HCT116 (cell line): ENCODE results near the gene CRX. TPM values are rescaled to one million over a fixed set of nuclear protein-coding genes. Genes with fewer than 3 reads are reported as not detected.

Experiments used
- ATAC-seq: fragments of 200-7000 bp; cut with Tn5 transposase; 2 replicates; pipeline ENCODE4 v1.9.1; 2020; ENCODE audit warnings: mild to moderate bottlenecking, moderate library complexity
- BruUV-seq: library from RNA; stranded (reverse); fragments of 400-500 nt; replicated peaks from 2 replicates; lab custom pipeline; 2021; lab: Mats Ljungman, UMichigan
- CTCF ChIA-PET: fragments of 300-600 bp; sonication (Branson Sonifier 250); formaldehyde crosslinking; loops from one replicate; lab custom pipeline; 2021; ENCODE audit warnings: antibody characterized with exemption; lab: Charles Lee
- POLR2A ChIA-PET: fragments of 300-600, 350-600 bp; sonication (Branson Sonifier 250); formaldehyde crosslinking; loops from one replicate; lab custom pipeline; 2021; ENCODE audit warnings: antibody characterized with exemption; lab: Charles Lee
- RAD21 ChIA-PET, 2 experiments: fragments of 300-600 bp; sonication (Branson Sonifier 250); formaldehyde crosslinking; loops; one replicate each; lab custom pipeline; 2023; ENCODE audit warnings: low total read pairs in 2 of 2; ENCODE audit not compliant: uncharacterized antibody in 2 of 2, unreplicated experiment in 2 of 2, low non-redundant PET in 1 of 2; lab: Charles Lee
- DNase-seq: peaks from one replicate; pipeline ENCODE4 v3.0.0-alpha.2; 2010; ENCODE audit warnings: low read depth, low spot score
- H2AFZ ChIP-seq: fragments of 200-600 bp; shearing (Covaris generic), sonication (generic); 2 replicates; pipeline ENCODE4 v1.6.1; 2017; ENCODE audit warnings: low read depth, mixed run types, mixed read lengths, antibody characterized with exemption, low read length; ENCODE audit not compliant: poor library complexity, severe bottlenecking
- H3K27ac ChIP-seq: 2 replicates; pipeline ENCODE4 v1.5.1; 2012; ENCODE audit warnings: low read depth, low read length
- H3K27me3 ChIP-seq: fragments of 200-600 bp; sonication (generic); 2 replicates; pipeline ENCODE4 v1.6.1; 2016; ENCODE audit warnings: mixed run types, low read length, mixed read lengths; ENCODE audit not compliant: insufficient read depth
- H3K36me3 ChIP-seq, 2 experiments: fragments of 200-500 bp in 1 of 2; fragments of 200-600 bp in 1 of 2; sonication (Bioruptor generic) in 1 of 2; sonication (generic) in 1 of 2; 2 replicates each; pipeline versions ENCODE4 v1.5.1 to v1.6.1; 2014 to 2016; ENCODE audit warnings: low read length in 2 of 2, inconsistent platforms in 1 of 2, mixed read lengths in 1 of 2, mixed run types in 1 of 2; ENCODE audit not compliant: insufficient read depth in 2 of 2, control insufficient read depth in 1 of 2
- H3K4me1 ChIP-seq, 2 experiments: fragments of 200-600 bp in 1 of 2; sonication (generic) in 1 of 2; 2 replicates each; pipeline versions ENCODE4 v1.5.1 to v1.6.1; 2012 to 2017; ENCODE audit warnings: low read length in 2 of 2, inconsistent platforms in 1 of 2, mild to moderate bottlenecking in 1 of 2, mixed read lengths in 1 of 2, mixed run types in 1 of 2, moderate library complexity in 1 of 2; ENCODE audit not compliant: insufficient read depth in 2 of 2, control insufficient read depth in 1 of 2
- H3K4me2 ChIP-seq: fragments of 200-600 bp; sonication (generic); 2 replicates; pipeline ENCODE4 v1.6.1; 2017; ENCODE audit warnings: mixed run types, low read length, mixed read lengths
- H3K4me3 ChIP-seq, 2 experiments: fragments of 200-600 bp in 1 of 2; sonication (generic) in 1 of 2; replicated peaks in 1 of 2; 2 replicates each; pipeline ENCODE4 v1.5.1; 2011 to 2016; ENCODE audit warnings: low read length in 2 of 2, control low read depth in 1 of 2, low read depth in 1 of 2, mild to moderate bottlenecking in 1 of 2, mixed read lengths in 1 of 2, mixed run types in 1 of 2
- H3K79me2 ChIP-seq: fragments of 200-600 bp; sonication (generic); 2 replicates; pipeline ENCODE4 v1.6.1; 2017; ENCODE audit warnings: mild to moderate bottlenecking, mixed run types, low read length, moderate library complexity, mixed read lengths; ENCODE audit not compliant: insufficient read depth
- H3K9ac ChIP-seq: fragments of 200-600 bp; sonication (generic); 2 replicates; pipeline ENCODE4 v1.6.1; 2016; ENCODE audit warnings: low read length, mixed read lengths
- H3K9me2 ChIP-seq: fragments of 200-600 bp; sonication (generic), shearing (Covaris generic); 2 replicates; pipeline ENCODE4 v1.6.1; 2017; ENCODE audit warnings: mixed run types, mild to moderate bottlenecking, moderate library complexity; ENCODE audit not compliant: insufficient read depth
- H3K9me3 ChIP-seq, 2 experiments: fragments of 200-500 bp in 1 of 2; fragments of 200-600 bp in 1 of 2; sonication (Bioruptor generic) in 1 of 2; sonication (generic) in 1 of 2; 2 replicates each; pipeline ENCODE4 v1.6.1; 2014 to 2017; ENCODE audit warnings: low read length in 2 of 2, mixed read lengths in 2 of 2, inconsistent platforms in 1 of 2, low read depth in 1 of 2, mild to moderate bottlenecking in 1 of 2, mixed run types in 1 of 2, moderate library complexity in 1 of 2; ENCODE audit not compliant: control insufficient read depth in 1 of 2, insufficient read depth in 1 of 2
- H4K20me1 ChIP-seq: fragments of 200-600 bp; sonication (generic), shearing (Covaris generic); 2 replicates; pipeline ENCODE4 v1.6.1; 2017; ENCODE audit warnings: mixed run types, mild to moderate bottlenecking, moderate library complexity; ENCODE audit not compliant: insufficient read depth
- CBX3 ChIP-seq: IDR thresholded peaks from 2 replicates; pipeline ENCODE4 v1.6.1; 2012; ENCODE audit warnings: low read depth
- CEBPB ChIP-seq: IDR thresholded peaks from 2 replicates; pipeline ENCODE4 v1.6.1; 2012; ENCODE audit warnings: low read depth
- EGR1 ChIP-seq: IDR thresholded peaks from 2 replicates; pipeline ENCODE4 v1.6.1; 2012; ENCODE audit warnings: low read depth
- ELF1 ChIP-seq: IDR thresholded peaks from 2 replicates; pipeline ENCODE4 v1.6.1; 2012; ENCODE audit warnings: low read depth, borderline replicate concordance
- EZH2phosphoT487 ChIP-seq: fragments of 200-600 bp; IDR thresholded peaks from 2 replicates; pipeline ENCODE4 v1.6.1; 2018; ENCODE audit warnings: antibody characterized with exemption, borderline replicate concordance
- FOSL1 ChIP-seq: IDR thresholded peaks from 2 replicates; pipeline ENCODE4 v1.6.1; 2012; ENCODE audit warnings: low read depth
- JUND ChIP-seq: IDR thresholded peaks from 2 replicates; pipeline ENCODE4 v1.6.1; 2012
- POLR2A ChIP-seq: IDR thresholded peaks from 2 replicates; pipeline ENCODE4 v1.7.0; 2011; ENCODE audit warnings: borderline replicate concordance; ENCODE audit not compliant: insufficient read depth, insufficient read length; ENCODE audit errors: extremely low read depth
- POLR2AphosphoS5 ChIP-seq: IDR thresholded peaks from 2 replicates; pipeline ENCODE4 v1.6.1; 2011; ENCODE audit warnings: mild to moderate bottlenecking, low read depth, low read length, moderate library complexity
- RAD21 ChIP-seq: IDR thresholded peaks from 2 replicates; pipeline ENCODE4 v1.6.1; 2012; ENCODE audit warnings: low read depth, mild to moderate bottlenecking
- SP1 ChIP-seq: IDR thresholded peaks from 2 replicates; pipeline ENCODE4 v1.6.1; 2012; ENCODE audit warnings: low read depth
- TCF7L2 ChIP-seq: IDR thresholded peaks from 2 replicates; pipeline ENCODE4 v1.7.0; 2011; ENCODE audit warnings: borderline replicate concordance, inconsistent platforms; ENCODE audit not compliant: insufficient read depth, insufficient read length; ENCODE audit errors: extremely low read depth
- YY1 ChIP-seq: IDR thresholded peaks from 2 replicates; pipeline ENCODE4 v1.6.1; 2011; ENCODE audit warnings: low read length, low read depth, moderate library complexity, mild to moderate bottlenecking; ENCODE audit not compliant: insufficient replicate concordance; ENCODE audit errors: extremely low read depth
- ZFX ChIP-seq: fragments of 450-650 bp; IDR thresholded peaks from 2 replicates; pipeline ENCODE4 v1.6.1; 2017
- ZNF274 ChIP-seq: fragments of 200-500 bp; sonication (Bioruptor generic); IDR thresholded peaks from 2 replicates; pipeline ENCODE4 v1.6.1; 2014; ENCODE audit warnings: mild to moderate bottlenecking, low read depth, low read length, inconsistent platforms
- intact Hi-C: fragments of 100-400 bp; cut with micrococcal nuclease; formaldehyde crosslinking; loops from 2 replicates; pipeline ENCODE4 v1.10.0; 2022
- total RNA-seq: library from RNA; stranded (reverse); gene quantifications from one replicate; pipeline ENCODE4 v1.2.1, GENCODE V29; 2021; ENCODE audit not compliant: unreplicated experiment
- TF ChIP-seq, protein P1 (sequence below), 3 experiments: fragments of 200-600 bp in 1 of 3; sonication (generic) in 1 of 3; IDR thresholded peaks in 2 of 3; conservative IDR thresholded peaks in 1 of 3; 2 replicates each; pipeline ENCODE4 v1.5.1; 2012 to 2017; ENCODE audit warnings: low read depth in 2 of 3, low read length in 2 of 3, antibody characterized with exemption in 1 of 3, borderline replicate concordance in 1 of 3, control low read depth in 1 of 3, mild to moderate bottlenecking in 1 of 3, mixed read lengths in 1 of 3, mixed run types in 1 of 3, moderate library complexity in 1 of 3; ENCODE audit not compliant: insufficient read depth in 1 of 3
- TF ChIP-seq, protein P2 (sequence below): IDR thresholded peaks from 2 replicates; pipeline ENCODE4 v1.6.1; 2012
- TF ChIP-seq, protein P3 (sequence below): IDR thresholded peaks from 2 replicates; pipeline ENCODE4 v1.6.1; 2012
- TF ChIP-seq, protein P4 (sequence below): IDR thresholded peaks from 2 replicates; pipeline ENCODE4 v1.6.1; 2012; ENCODE audit warnings: low read depth

The CRX gene
- total RNA-seq, 1 experiment from 2014 or later: not detected

DNA sequence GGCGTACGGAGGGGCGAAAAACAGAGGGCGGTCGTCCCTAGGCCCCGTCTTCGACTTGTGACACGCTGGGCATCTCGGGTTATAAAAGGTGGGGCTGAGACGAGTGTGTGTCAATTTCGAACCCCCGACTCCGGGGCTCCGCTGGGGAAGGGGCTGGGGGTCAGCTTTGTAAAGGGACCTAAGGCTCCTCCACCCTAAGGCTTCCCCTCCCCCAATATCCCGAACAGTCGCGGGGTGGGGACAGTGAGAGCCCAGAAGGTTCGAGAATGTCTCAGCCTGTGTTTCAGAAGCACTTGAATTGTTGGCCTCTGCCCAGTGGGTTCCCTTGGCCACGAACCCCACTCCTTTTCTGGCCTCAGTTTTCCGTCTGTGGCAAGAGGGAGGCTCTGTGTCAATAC is 42.8 kb upstream of the CRX start:
- peaks cover 41% of the 10 kb centered on the region for H3K79me2 ChIP-seq
- TF ChIP-seq FOSL1: no peak
- TF ChIP-seq JUND: no peak
- TF ChIP-seq, protein P1, sequence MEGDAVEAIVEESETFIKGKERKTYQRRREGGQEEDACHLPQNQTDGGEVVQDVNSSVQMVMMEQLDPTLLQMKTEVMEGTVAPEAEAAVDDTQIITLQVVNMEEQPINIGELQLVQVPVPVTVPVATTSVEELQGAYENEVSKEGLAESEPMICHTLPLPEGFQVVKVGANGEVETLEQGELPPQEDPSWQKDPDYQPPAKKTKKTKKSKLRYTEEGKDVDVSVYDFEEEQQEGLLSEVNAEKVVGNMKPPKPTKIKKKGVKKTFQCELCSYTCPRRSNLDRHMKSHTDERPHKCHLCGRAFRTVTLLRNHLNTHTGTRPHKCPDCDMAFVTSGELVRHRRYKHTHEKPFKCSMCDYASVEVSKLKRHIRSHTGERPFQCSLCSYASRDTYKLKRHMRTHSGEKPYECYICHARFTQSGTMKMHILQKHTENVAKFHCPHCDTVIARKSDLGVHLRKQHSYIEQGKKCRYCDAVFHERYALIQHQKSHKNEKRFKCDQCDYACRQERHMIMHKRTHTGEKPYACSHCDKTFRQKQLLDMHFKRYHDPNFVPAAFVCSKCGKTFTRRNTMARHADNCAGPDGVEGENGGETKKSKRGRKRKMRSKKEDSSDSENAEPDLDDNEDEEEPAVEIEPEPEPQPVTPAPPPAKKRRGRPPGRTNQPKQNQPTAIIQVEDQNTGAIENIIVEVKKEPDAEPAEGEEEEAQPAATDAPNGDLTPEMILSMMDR (IDR thresholded peaks at IDR 0.05 in 2 of 3, conservative IDR thresholded peaks at IDR 0.05 in 1 of 3; ENCODE audit: borderline replicate concordance in 1 of 3, insufficient read depth in 1 of 3, low read depth in 2 of 3, low read length in 2 of 3): no peak
- TF ChIP-seq POLR2AphosphoS5: no peak
- TF ChIP-seq POLR2A: no peak
- no peak for TF ChIP-seq EGR1
- TF ChIP-seq ZFX: no peak
- TF ChIP-seq RAD21: no peak
- TF ChIP-seq, protein P2, sequence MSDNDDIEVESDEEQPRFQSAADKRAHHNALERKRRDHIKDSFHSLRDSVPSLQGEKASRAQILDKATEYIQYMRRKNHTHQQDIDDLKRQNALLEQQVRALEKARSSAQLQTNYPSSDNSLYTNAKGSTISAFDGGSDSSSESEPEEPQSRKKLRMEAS: no peak
- TF ChIP-seq, protein P3, sequence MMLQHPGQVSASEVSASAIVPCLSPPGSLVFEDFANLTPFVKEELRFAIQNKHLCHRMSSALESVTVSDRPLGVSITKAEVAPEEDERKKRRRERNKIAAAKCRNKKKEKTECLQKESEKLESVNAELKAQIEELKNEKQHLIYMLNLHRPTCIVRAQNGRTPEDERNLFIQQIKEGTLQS: no peak
- TF ChIP-seq EZH2phosphoT487: no peak
- TF ChIP-seq SP1: no peak
- no peak for TF ChIP-seq ZNF274
- no peak for TF ChIP-seq YY1
- TF ChIP-seq, protein P4, sequence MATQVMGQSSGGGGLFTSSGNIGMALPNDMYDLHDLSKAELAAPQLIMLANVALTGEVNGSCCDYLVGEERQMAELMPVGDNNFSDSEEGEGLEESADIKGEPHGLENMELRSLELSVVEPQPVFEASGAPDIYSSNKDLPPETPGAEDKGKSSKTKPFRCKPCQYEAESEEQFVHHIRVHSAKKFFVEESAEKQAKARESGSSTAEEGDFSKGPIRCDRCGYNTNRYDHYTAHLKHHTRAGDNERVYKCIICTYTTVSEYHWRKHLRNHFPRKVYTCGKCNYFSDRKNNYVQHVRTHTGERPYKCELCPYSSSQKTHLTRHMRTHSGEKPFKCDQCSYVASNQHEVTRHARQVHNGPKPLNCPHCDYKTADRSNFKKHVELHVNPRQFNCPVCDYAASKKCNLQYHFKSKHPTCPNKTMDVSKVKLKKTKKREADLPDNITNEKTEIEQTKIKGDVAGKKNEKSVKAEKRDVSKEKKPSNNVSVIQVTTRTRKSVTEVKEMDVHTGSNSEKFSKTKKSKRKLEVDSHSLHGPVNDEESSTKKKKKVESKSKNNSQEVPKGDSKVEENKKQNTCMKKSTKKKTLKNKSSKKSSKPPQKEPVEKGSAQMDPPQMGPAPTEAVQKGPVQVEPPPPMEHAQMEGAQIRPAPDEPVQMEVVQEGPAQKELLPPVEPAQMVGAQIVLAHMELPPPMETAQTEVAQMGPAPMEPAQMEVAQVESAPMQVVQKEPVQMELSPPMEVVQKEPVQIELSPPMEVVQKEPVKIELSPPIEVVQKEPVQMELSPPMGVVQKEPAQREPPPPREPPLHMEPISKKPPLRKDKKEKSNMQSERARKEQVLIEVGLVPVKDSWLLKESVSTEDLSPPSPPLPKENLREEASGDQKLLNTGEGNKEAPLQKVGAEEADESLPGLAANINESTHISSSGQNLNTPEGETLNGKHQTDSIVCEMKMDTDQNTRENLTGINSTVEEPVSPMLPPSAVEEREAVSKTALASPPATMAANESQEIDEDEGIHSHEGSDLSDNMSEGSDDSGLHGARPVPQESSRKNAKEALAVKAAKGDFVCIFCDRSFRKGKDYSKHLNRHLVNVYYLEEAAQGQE: no peak
- TF ChIP-seq ELF1: no peak
- no peak for TF ChIP-seq TCF7L2
- TF ChIP-seq CBX3: no peak
- no peak for TF ChIP-seq CEBPB
- TF ChIP-seq, all 23 proteins: peak for 0
- H3K9me2 ChIP-seq: no peaks in the 10 kb centered on the region
- H3K36me3 ChIP-seq: peaks cover 24 to 29% of the 10 kb centered on the region in 2 experiments; a peak in 3 of 4 replicates
- POLR2A ChIA-PET: no interaction called here
- DNase-seq (no peak), ATAC-seq (no peak)
- H4K20me1 ChIP-seq: no peaks in the 10 kb centered on the region
- peaks cover 13 to 24% of the 10 kb centered on the region in 2 experiments; a peak in 3 of 4 replicates for H3K4me1 ChIP-seq
- RAD21 ChIA-PET: no interaction called here
- CTCF ChIA-PET: no interaction called here
- peak overlapping the region; percentile 97 to 99 for H3K4me3 ChIP-seq
- peak overlapping the region; percentile 98 for H3K27ac ChIP-seq
- H2AFZ ChIP-seq: no peak overlapping the region
- peak overlapping the region; percentile 84 for H3K9ac ChIP-seq
- no peaks in the 10 kb centered on the region for H3K9me3 ChIP-seq
- H3K27me3 ChIP-seq: no peaks in the 10 kb centered on the region
- intact Hi-C loops: no loop called here
- H3K4me2 ChIP-seq: peak overlapping the region; percentile 99
- BruUV-seq: TSS peak; percentile 79
